Naive thymus-derived CD4-positive, alpha-beta T cell (primary cell): Measurements from ENCODE around the gene FSD2. TPM values are rescaled to one million over a fixed set of nuclear protein-coding genes. Genes with fewer than 3 reads are reported as not detected.
"Not testable (repeated sequence)": the region's sequence is repeated elsewhere in the genome, so short reads cannot be mapped to it uniquely, and the experiment has no call there.

ENCODE experiments used
- ATAC-seq: fragments of 150-1000 bp; cut with Tn5 transposase; 2 replicates; pipeline ENCODE4 v1.10.0; 2021; ENCODE audit warnings: mild to moderate bottlenecking, moderate library complexity
- CTCF ChIA-PET: fragments of 350-600 bp; sonication (Branson Sonifier 250); formaldehyde crosslinking; loops from one replicate; lab custom pipeline; 2021; ENCODE audit warnings: antibody characterized with exemption; lab: Charles Lee
- POLR2A ChIA-PET: fragments of 350-600 bp; sonication (Branson Sonifier 250); formaldehyde crosslinking; loops from one replicate; lab custom pipeline; 2021; ENCODE audit warnings: antibody characterized with exemption, inconsistent platforms; lab: Charles Lee
- DNase-seq, 9 donors: peaks; one replicate each; pipeline versions ENCODE4 v3.0.0 to v3.0.0-alpha.2; 2020 to 2022; ENCODE audit warnings: mixed read lengths in 1 of 9
- H3K27ac ChIP-seq: one replicate; pipeline ENCODE4 v1.7.0; 2013; ENCODE audit warnings: mild to moderate bottlenecking, low read depth, low read length, moderate library complexity
- H3K27me3 ChIP-seq, 2 donors: one replicate each; pipeline ENCODE4 v1.7.0; 2013; ENCODE audit warnings: low read length in 2 of 2, mild to moderate bottlenecking in 2 of 2, moderate library complexity in 2 of 2; ENCODE audit not compliant: control insufficient read depth in 2 of 2, insufficient read depth in 2 of 2
- H3K36me3 ChIP-seq, 3 experiments: 1 replicate in 2 of 3; 2 replicates in 1 of 3; pipeline ENCODE4 v1.7.0; 2013; ENCODE audit warnings: low read length in 3 of 3, mild to moderate bottlenecking in 3 of 3, moderate library complexity in 1 of 3; ENCODE audit not compliant: insufficient read depth in 3 of 3, control insufficient read depth in 2 of 3
- H3K4me1 ChIP-seq, 2 donors: one replicate each; pipeline ENCODE4 v1.7.0; 2013; ENCODE audit warnings: low read length in 2 of 2, mild to moderate bottlenecking in 2 of 2, moderate library complexity in 1 of 2; ENCODE audit not compliant: control insufficient read depth in 2 of 2, insufficient read depth in 2 of 2
- H3K4me3 ChIP-seq: 2 replicates; pipeline ENCODE4 v1.7.0; 2013; ENCODE audit warnings: mild to moderate bottlenecking, low read length
- H3K9me3 ChIP-seq, 3 experiments: 1 replicate in 2 of 3; 2 replicates in 1 of 3; pipeline ENCODE4 v1.7.0; 2013; ENCODE audit warnings: low read length in 3 of 3; ENCODE audit not compliant: control insufficient read depth in 2 of 3
- H3K27ac Mint-ChIP-seq, 9 donors: one replicate each; pipeline ENCODE4 v1.8.0; 2020 to 2022; ENCODE audit warnings: mixed read lengths in 9 of 9, mild to moderate bottlenecking in 8 of 9, moderate library complexity in 5 of 9, inconsistent platforms in 2 of 9
- H3K27me3 Mint-ChIP-seq, 5 donors: one replicate each; pipeline ENCODE4 v1.8.0; 2021 to 2022; ENCODE audit warnings: mixed read lengths in 5 of 5, mild to moderate bottlenecking in 1 of 5
- H3K36me3 Mint-ChIP-seq, 5 donors: one replicate each; pipeline ENCODE4 v1.8.0; 2020 to 2022; ENCODE audit warnings: mixed read lengths in 5 of 5, mild to moderate bottlenecking in 3 of 5, inconsistent platforms in 1 of 5
- H3K4me1 Mint-ChIP-seq, 7 donors: one replicate each; pipeline ENCODE4 v1.8.0; 2020 to 2022; ENCODE audit warnings: mixed read lengths in 7 of 7, mild to moderate bottlenecking in 3 of 7, inconsistent platforms in 1 of 7
- H3K4me3 Mint-ChIP-seq, 10 donors: one replicate each; pipeline ENCODE4 v1.8.0; 2020 to 2022; ENCODE audit warnings: mild to moderate bottlenecking in 10 of 10, mixed read lengths in 10 of 10, moderate library complexity in 6 of 10, inconsistent platforms in 2 of 10
- H3K9me3 Mint-ChIP-seq, 11 donors: one replicate each; pipeline ENCODE4 v1.8.0; 2020 to 2022; ENCODE audit warnings: mixed read lengths in 11 of 11, mild to moderate bottlenecking in 4 of 11, inconsistent platforms in 1 of 11, moderate library complexity in 1 of 11
- intact Hi-C, 2 donors: fragments of 100-400 bp; cut with micrococcal nuclease; formaldehyde crosslinking; loops; one replicate each; pipeline ENCODE4 v1.15.1; 2023
- polyA plus RNA-seq, 2 donors: library from polyadenylated mRNA; unstranded; fragments of 300-500 nt; fragmentation: Illumina TruSeq; gene quantifications; one replicate each; pipeline ENCODE4 v1.2.3, GENCODE V29; 2021
- total RNA-seq, 6 experiments: library from RNA in 5 of 6; stranded (reverse) in 5 of 6; gene quantifications; 1 replicate in 5 of 6; 2 replicates in 1 of 6; pipeline ENCODE4 v1.2.3 and lab custom pipeline; 2021 to 2026

The FSD2 gene
- total and polyA plus RNA-seq, 7 experiments from 2014 or later, result not detected

GRCh38 chr15:82771789-82772607 is 33.9 kb downstream of the FSD2 start:
- POLR2A ChIA-PET, result no interaction called here
- Histone ChIP-seq H3K9me3 (no peaks in the 10 kb centered on the region), H3K4me1 (no peaks in the 10 kb centered on the region), H3K27ac (no peak overlapping the region), H3K4me3 (no peak overlapping the region), H3K27me3 (no peaks in the 10 kb centered on the region), H3K36me3 (no peaks in the 10 kb centered on the region)
- intact Hi-C loops, result no loop called here
- H3K4me3 Mint-ChIP-seq, result no peak overlapping the region
- ATAC-seq (no peak), DNase-seq (no peak)
- peaks cover 0 to 18% (median 6%) of the 10 kb centered on the region in 5 donors for H3K36me3 Mint-ChIP-seq
- peak overlapping the region in 1 of 9 donors; percentile 50 for H3K27ac Mint-ChIP-seq
- H3K4me1 Mint-ChIP-seq, result peaks cover 0 to 4% (median 0%) of the 10 kb centered on the region in 7 donors
- H3K9me3 Mint-ChIP-seq, result no peaks in the 10 kb centered on the region
- CTCF ChIA-PET, result no interaction called here
- H3K27me3 Mint-ChIP-seq, result peaks cover 4 to 19% (median 5%) of the 10 kb centered on the region in 5 donors

GRCh38 chr15:82768414-82769054 is 37.3 kb downstream of the FSD2 start:
- H3K4me3 ChIP-seq, result no peak overlapping the region
- no peaks in the 10 kb centered on the region for H3K9me3 Mint-ChIP-seq
- intact Hi-C loops, result no loop called here
- H3K36me3 ChIP-seq, result peaks cover 0 to 5% (median 0%) of the 10 kb centered on the region in 3 experiments
- H3K9me3 ChIP-seq, result no peaks in the 10 kb centered on the region
- peaks cover 0 to 26% (median 11%) of the 10 kb centered on the region in 5 donors for H3K36me3 Mint-ChIP-seq
- no peaks in the 10 kb centered on the region for H3K4me1 ChIP-seq
- peaks cover 0 to 6% (median 3%) of the 10 kb centered on the region in 7 donors for H3K4me1 Mint-ChIP-seq
- ChIA-PET POLR2A (interaction anchor here (0.9 kb wide), 1 partner anchor 87 kb away, joined by 3 read pairs; no protein-coding TSS in a partner anchor), CTCF (no interaction called here)
- H3K27me3 Mint-ChIP-seq, result peaks cover 4 to 7% (median 5%) of the 10 kb centered on the region in 5 donors
- no peaks in the 10 kb centered on the region for H3K27me3 ChIP-seq
- H3K27ac ChIP-seq, result no peak overlapping the region
- no peak for ATAC-seq
- DNase-seq, result no peak
- no peak overlapping the region for H3K4me3 Mint-ChIP-seq
- H3K27ac Mint-ChIP-seq, result no peak overlapping the region

- H3K4me3 ChIP-seq, result no peak overlapping the region
- H3K9me3 Mint-ChIP-seq, result no peaks in the 10 kb centered on the region
- H3K9me3 ChIP-seq, result no peaks in the 10 kb centered on the region
- H3K27ac ChIP-seq, result no peak overlapping the region
- H3K27ac Mint-ChIP-seq, result no peak overlapping the region
- H3K27me3 Mint-ChIP-seq, result no peaks in the 10 kb centered on the region
- ChIA-PET CTCF (no interaction called here), POLR2A (interaction anchor here (0.9 kb wide), 1 partner anchor 86 kb away, joined by 3 read pairs; no protein-coding TSS in a partner anchor)
- H3K36me3 Mint-ChIP-seq, result peaks cover 0 to 30% (median 10%) of the 10 kb centered on the region in 5 donors
- no peaks in the 10 kb centered on the region for H3K4me1 ChIP-seq
- H3K27me3 ChIP-seq, result no peaks in the 10 kb centered on the region
- intact Hi-C loops, result no loop called here
- no peak for DNase-seq
- peaks cover 0 to 6% (median 0%) of the 10 kb centered on the region in 3 experiments for H3K36me3 ChIP-seq
- H3K4me3 Mint-ChIP-seq, result no peak overlapping the region
- ATAC-seq, result no peak
- peaks cover 0 to 13% (median 4%) of the 10 kb centered on the region in 7 donors for H3K4me1 Mint-ChIP-seq
These were observed 38.6 kb downstream of the FSD2 start for GRCh38 chr15:82767163-82767829.

GRCh38 chr15:82766201-82766600 is 39.7 kb downstream of the FSD2 start:
- intact Hi-C loops, POLR2A ChIA-PET, CTCF ChIA-PET, H3K4me1 ChIP-seq, H3K9me3 ChIP-seq, DNase-seq, H3K4me3 ChIP-seq, H3K4me3 Mint-ChIP-seq, H3K36me3 ChIP-seq, H3K9me3 Mint-ChIP-seq, H3K27me3 ChIP-seq, H3K27ac ChIP-seq, H3K27me3 Mint-ChIP-seq, ATAC-seq: not testable (repeated sequence)
- H3K36me3 Mint-ChIP-seq, result peaks cover 0 to 34% (median 10%) of the 10 kb centered on the region in 5 donors
- peaks cover 0 to 13% (median 4%) of the 10 kb centered on the region in 7 donors for H3K4me1 Mint-ChIP-seq
- peak overlapping the region in 1 of 9 donors; percentile 47 for H3K27ac Mint-ChIP-seq

GRCh38 chr15:82764740-82765139 is 41.1 kb downstream of the FSD2 start:
- Mint-ChIP-seq H3K4me3 (no peak overlapping the region), H3K4me1 (peaks cover 0 to 17% (median 7%) of the 10 kb centered on the region in 7 donors), H3K27me3 (no peaks in the 10 kb centered on the region), H3K9me3 (no peaks in the 10 kb centered on the region), H3K27ac (no peak overlapping the region), H3K36me3 (peaks cover 0 to 42% (median 10%) of the 10 kb centered on the region in 5 donors)
- no peak for DNase-seq
- Histone ChIP-seq H3K4me1 (no peaks in the 10 kb centered on the region), H3K9me3 (no peaks in the 10 kb centered on the region), H3K4me3 (no peak overlapping the region), H3K27ac (no peak overlapping the region), H3K27me3 (no peaks in the 10 kb centered on the region), H3K36me3 (peaks cover 0 to 10% (median 0%) of the 10 kb centered on the region in 3 experiments)
- ChIA-PET POLR2A (no interaction called here), CTCF (no interaction called here)
- intact Hi-C loops, result no loop called here
- ATAC-seq, result no peak

GRCh38 chr15:82764117-82764490 is 41.8 kb downstream of the FSD2 start:
- H3K36me3 Mint-ChIP-seq, result peaks cover under 1 to 40% (median 10%) of the 10 kb centered on the region in 5 donors
- Histone ChIP-seq H3K9me3 (no peaks in the 10 kb centered on the region), H3K27ac (no peak overlapping the region), H3K4me1 (no peaks in the 10 kb centered on the region), H3K4me3 (no peak overlapping the region), H3K36me3 (peaks cover 0 to 12% (median 0%) of the 10 kb centered on the region in 3 experiments), H3K27me3 (no peaks in the 10 kb centered on the region)
- ATAC-seq, result no peak
- no peak for DNase-seq
- no peak overlapping the region for H3K27ac Mint-ChIP-seq
- peaks cover 2 to 17% (median 8%) of the 10 kb centered on the region in 7 donors for H3K4me1 Mint-ChIP-seq
- intact Hi-C loops, result no loop called here
- H3K9me3 Mint-ChIP-seq, result no peaks in the 10 kb centered on the region
- H3K27me3 Mint-ChIP-seq, result no peaks in the 10 kb centered on the region
- ChIA-PET CTCF (no interaction called here), POLR2A (no interaction called here)
- no peak overlapping the region for H3K4me3 Mint-ChIP-seq
